HG03159 (cell line): ENCODE measurements around the gene CKMT1A.
A peak's percentile ranks its signal among the peaks of the same experiment; 100 is the strongest.
"Not testable (repeated sequence)": the region's sequence is repeated elsewhere in the genome, so short reads cannot be mapped to it uniquely, and the experiment has no call there.

Experiments
- ATAC-seq: cut with Tn5 transposase; IDR thresholded peaks from one replicate; pipeline ENCODE4 v1.9.1; 2021; ENCODE audit warnings: mild to moderate bottlenecking, moderate library complexity; ENCODE audit not compliant: unreplicated experiment

CKMT1A gene

DNA sequence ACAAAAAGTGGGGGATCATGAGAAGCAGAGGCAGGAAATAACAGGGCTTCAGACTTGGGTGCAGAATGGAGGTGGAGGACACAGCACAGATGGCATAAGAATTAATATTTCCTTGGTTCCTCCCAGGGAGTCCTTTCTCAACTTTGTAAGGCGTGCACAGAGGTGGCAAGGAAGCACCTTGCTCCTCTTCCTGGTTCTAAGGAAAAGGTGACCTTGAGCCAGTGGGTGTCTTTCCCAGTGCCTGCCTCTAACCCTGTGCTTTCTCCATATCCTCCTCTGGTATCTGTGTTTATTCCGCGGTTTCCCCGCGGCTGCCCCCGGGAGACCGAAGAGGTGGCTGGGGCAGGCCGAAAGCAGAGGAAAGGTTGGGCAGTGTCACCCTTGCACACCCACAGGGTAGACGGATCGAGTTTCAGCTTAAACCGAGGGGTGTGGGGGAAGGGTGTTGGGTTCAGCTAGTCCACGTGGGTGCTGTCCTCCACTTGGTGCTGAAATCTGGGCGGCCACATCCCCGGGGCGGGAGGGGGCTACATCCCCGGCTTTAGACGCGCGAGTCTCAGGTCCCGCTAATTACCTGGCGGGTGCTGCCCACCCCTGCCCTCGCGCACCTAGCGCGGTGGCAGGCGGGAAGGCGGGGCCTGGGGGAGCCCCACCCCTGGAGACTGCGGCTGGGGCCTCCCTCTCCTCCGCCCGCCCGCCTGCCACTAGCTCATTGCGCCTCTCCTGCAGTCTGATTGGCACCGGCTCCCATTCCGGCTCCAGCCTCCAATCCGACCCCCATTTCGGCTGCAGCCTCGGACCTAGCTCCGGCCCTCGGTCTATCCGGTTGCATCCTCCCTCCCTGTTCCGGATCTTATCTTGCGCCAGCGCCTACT is at the start of gene CKMT1A:
TSS of gene CKMT1A (plus strand) at position 712 of the 875 bp plus-strand sequence. CDS start 192 bp downstream, outside the sequence.
- not testable (repeated sequence) for ATAC-seq

DNA sequence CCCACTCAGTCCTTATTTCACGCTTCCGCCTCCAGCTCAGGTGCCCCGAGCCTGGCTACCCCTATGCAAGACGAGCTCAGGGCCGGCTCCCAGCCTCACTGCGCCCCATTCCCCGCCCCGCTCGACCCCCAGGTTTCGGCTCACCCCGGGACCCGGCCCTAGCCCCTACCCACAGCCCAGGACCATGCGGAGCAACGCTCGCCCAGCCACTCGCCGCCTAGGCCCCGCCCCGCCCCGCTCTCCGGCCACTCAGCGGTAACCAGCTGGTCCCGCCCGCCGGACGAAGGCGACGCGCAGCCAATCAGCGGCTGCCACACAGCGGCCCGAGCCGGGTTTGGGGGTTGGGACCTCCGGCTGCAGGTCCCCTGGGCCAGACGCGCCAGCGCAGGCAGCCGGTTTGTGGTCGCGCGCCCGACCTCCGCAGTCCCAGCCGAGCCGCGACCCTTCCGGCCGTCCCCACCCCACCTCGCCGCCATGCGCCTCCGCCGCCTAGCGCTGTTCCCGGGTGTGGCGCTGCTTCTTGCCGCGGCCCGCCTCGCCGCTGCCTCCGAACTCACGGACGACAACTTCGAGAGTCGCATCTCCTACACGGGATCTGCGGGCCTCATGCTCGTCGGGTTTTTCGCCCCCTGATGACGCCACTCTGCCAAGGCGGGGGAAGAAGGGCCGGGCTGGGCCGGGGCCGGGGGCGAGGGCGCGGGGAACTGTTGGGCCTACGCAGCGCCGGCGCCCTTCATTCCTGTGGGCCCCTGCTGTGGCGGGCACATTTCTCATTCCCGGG is 44.8 kb upstream of the CKMT1A start, which contains the start of gene CATSPER2:
TSS of gene CATSPER2 (minus strand) at position 196 of the 781 bp plus-strand sequence. CDS start 783 bp downstream, outside the sequence.
- ATAC-seq: no peak

DNA sequence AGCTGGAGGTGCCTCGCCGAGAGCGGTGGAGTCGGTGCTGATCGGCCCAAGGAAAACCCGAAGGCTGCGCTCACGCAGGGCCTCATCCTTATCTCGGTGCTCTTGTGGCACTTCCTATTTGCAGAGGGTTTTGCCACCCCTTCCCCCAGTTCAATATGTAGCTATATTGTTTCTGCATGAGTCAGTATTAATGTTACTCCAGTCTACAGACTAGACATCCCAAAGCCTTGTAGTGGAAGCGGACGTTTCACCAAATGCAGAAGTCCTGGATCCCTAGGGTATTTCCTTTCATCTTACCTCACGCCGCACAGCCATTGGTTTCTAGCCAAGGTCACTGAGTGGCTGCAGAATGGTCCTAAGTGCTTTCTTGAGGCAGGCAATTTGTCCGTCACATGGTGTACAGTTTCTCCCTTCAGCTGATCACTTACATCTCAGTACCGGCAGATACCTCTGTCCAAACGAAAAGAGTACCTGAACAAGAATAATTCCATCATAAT is 44.2 kb upstream of the CKMT1A start:
- not testable (repeated sequence) for ATAC-seq

DNA sequence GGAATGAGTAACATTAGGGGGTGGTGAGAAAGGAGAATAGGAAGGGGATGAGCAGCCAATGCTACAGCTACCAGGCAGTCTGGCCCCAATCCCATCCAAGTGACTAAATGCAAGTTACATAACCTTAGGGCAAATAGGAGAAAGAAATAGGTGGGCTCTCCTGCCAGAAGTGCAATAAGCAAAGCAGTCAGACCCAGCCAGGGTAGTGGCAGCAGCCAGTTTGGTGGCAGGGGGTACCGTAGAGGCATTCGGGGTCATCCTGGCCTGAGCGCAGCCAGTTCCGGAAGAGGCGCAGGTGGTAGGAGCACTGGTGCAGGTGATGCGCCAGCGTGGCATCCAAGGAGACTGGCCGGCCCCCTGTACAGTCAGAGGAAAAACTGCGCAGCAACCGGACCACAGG is 33.9 kb upstream of the CKMT1A start:
- ATAC-seq: not testable (repeated sequence)

DNA sequence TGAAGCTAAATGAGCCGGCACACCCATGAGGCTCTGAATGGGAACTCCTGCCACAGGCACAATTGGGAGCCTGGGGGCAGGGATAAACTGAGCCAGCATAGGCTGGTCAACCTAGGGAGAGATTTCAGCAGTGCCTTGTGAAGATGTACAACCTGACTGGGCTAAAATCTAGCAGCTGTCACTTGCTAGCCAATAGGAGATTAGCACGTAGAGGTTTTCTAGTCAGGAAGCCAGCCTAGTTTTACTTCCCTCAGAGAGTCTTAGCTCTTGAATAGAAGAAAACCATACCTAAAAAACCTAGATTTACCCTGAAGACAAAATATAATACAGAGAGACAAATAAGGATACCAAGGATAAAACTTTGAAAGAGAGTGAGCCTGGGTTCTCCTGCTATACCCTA is 31.4 kb upstream of the CKMT1A start:
- not testable (repeated sequence) for ATAC-seq

DNA sequence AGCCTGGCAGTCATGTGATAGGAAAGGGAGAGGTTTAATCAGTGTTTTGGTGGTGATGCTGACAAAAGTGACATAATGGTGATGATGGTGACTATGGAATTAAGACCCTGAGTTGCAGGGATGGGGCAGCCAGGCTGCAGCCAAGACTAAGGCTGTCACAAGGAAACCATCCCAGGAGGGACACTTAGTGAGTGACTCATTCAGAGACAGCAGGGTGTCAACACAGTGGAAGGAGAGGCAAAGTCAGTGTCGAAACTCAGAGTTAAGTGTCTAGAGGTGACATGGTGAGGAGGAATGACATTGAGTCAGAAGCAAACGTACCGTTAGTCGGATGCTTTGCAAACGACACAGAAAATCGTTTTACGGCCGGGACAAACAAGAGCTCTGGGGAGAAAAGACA is 30.3 kb upstream of the CKMT1A start:
- not testable (repeated sequence) for ATAC-seq

DNA sequence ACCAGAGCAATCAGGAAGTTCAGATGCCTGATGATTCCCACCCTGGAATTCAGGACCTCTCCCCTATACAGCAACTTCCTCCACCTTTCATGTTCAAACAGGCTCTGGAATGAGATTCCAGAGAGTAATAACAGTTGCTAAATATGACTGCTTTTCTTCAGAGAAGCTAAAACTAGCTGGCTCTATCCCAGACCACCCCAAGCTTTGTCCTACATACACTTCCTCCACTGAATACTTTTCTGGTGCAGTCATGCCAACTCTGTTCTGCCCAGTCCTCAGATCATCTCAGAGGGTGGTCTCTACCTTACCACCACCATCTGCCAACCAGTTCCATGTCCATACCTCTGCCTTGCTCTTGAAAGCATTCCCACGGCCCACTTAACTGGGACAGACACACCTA is 27.5 kb upstream of the CKMT1A start:
- ATAC-seq: not testable (repeated sequence)

DNA sequence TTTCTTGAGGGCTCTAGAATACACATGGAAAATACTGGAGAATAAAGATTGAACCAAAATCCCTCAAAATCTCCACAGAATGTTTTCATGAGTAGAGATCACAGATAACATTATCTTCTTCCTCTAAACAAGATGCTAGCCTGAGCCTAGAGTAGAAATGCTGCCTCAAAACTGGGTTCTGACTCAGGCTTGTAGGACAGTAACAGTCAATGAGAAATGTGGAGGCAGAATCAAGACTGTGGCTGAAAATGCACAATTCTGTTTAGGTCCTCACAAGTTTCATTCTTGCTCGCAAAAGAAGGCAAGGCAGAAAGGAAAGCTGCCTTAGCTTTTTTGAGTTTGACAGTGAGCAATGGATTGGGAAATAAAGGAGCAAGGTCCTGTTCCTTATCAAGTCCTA is 19.5 kb upstream of the CKMT1A start:
- ATAC-seq: not testable (repeated sequence)

DNA sequence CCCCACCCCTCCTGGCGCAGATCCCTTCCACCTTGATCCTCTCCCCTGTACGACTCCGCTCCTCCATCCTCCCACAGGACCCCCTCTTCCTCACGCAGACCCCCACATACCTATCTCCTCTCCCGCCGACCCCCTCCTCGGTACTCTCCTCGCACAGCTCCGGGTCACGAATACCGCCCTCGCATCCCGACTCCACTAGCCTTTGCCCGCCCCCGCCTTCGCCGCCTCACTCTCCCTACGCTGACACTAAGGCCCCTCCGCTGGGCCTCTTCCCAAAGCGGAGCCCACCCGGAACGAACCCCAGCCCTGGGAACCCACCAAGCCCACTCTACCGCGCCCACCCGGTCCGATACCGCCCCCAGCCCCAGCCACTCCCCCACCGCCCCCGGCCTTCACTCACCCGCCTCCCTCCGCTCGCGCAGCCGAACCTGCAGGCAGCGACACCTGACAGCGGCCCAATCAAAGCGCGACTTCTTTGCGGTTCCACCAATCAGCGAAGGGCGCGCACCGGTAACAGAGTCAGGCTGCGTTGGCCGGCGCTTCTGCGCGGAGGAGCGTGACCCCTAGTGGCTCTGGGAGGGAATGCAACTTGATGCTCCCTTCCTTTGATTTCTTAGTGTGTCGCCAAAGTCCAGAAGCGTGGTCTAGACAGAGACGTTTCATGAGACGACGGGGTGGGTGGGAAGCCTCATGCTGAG is 3.9 kb upstream of the CKMT1A start:
- peak; percentile 95 for ATAC-seq

DNA sequence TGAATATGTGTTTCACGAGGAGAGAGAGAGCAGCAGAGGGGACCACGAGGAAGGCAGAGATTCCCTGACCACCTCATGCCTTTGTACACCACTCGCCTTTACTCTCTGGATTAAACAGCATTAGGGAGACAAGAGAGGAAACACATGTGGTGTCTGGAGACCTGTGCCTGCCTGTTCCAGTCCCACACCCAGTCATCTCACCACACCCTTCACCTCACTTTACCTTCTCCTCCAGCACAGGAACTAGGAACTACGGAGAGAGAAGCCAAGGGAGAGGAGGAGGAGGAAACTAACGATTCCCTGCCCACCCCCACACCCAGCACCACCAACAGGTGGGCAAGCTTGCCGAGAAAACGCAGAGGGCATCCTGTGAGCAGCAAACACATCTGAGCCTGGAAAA is 980 bp upstream of the CKMT1A start:
- ATAC-seq: not testable (repeated sequence)

DNA sequence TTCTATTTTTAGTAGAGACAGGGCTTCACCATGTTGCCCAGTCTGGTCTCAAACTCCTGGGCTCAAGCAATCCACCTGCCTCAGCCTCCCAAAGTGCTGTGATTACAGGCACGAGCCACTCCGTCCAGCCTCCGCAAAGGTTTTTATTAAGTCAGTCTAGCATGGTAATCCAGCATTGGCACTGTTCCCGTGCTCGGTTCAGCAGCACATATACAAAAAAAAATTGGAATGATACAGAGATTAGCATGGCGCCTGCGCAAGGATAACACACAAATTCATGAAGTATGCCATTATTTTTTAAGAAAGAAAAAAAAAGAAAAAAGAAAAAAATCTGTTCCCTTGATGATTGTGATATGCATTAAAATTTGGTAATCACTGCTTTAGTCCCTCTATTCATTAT is 8.5 kb downstream of the CKMT1A start:
- ATAC-seq: no peak

DNA sequence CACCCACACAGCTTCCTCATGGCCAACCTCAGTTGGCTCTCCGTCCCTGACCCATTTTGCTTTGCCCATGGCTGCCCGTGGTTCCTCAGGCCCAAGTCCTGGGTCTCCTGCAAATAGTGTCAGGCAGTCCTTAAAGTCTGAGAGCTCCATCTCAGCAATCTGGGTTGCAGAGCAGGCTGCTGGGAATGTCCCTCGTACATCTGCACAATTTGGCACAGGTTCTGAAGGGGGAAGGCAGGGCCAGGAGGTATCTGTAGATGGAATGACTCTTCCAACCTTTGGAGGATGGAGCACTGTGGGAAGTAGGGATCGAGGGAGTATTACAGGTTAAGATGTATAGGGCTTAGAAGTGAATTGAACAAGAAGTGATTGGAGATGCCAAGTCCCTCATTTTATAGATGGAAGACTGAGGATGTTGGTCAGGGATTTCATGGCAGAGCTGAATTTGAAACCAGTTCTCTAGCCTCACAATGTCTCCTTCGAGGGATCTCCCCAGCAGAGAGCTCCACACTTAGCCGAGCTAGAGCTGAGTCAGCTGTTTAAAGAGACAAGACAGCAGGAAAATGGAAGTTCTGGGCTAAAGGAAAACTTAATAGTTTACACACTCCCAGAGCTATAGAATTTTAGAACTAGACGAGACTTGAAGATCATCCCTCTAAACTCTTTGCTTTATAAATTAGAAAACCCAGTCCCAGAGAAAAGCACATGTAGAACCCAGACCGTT is 9.2 kb downstream of the CKMT1A start:
- ATAC-seq: no peak

DNA sequence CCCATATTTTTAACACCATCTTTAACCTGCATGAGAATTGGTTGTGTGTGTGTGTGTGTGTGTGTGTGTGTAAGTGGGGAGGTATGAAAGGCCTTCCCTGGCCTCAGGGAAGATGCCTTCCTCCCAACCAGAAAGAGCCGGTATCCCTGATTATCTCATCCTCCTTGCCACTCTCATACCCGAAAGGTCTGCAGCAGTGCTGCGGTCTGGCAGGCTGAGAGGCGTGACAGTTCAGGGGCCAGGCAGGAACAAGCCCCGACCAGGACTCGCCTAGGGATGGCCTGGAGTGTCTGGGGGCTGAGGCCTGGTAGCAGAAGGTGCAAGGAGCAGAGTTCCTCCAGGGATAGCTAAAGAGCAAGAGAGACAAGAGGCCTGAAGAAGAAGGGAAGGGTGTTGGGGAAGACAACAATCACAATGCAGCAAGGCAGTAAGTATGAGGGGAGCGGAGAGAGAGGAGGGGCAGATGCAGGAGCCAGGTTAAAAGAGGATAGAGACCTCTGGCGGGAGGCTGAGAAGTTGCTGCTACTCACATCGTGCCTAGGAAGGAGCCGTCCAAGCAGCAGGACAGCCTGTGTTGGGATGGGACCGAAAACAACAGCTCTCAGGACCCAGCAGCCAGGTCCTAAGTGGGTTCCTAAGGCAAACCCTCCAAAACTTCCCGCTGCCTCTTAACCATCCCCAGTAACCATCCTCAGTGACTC is 16.9 kb downstream of the CKMT1A start:
- ATAC-seq: not testable (repeated sequence)

DNA sequence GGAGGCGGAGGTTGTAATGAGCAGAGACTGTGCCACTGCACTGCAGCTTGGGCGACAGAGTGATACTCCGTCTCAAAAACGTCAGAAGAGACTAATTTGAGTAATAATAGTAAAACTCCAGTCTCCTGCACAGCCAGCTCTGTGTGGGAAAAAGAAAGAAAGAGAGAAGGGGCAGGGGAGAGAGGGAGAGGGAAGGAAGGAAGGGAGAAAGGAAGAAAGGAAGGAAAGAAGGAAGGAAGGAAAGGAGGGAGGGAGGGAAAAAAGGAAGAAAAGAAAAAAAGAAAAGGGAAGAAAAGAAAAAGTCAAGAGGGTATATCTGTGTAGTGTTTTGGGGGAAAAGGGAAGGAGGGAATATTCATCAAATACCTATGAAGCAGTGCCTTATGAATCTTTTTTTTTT is 29.5 kb downstream of the CKMT1A start:
- no peak for ATAC-seq

DNA sequence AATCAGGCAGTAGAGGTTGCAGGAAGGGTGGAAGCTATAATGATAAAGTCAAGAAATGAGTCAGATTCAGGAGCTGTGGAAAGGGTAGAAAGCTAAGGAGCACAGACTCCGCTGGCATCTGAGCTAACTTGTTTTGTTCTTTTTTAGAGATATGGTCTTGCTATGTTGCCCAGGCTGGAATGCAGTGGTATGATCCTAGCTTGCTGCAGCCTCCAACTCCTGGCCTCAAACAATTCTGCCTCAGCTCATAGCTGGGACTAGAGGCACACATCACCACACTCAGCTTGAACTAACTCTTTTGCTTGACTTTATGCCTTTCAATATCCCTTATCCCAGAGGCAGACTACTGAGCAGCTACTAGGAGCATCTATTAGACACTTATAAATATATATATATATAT is 32.6 kb downstream of the CKMT1A start:
- ATAC-seq: not testable (repeated sequence)

DNA sequence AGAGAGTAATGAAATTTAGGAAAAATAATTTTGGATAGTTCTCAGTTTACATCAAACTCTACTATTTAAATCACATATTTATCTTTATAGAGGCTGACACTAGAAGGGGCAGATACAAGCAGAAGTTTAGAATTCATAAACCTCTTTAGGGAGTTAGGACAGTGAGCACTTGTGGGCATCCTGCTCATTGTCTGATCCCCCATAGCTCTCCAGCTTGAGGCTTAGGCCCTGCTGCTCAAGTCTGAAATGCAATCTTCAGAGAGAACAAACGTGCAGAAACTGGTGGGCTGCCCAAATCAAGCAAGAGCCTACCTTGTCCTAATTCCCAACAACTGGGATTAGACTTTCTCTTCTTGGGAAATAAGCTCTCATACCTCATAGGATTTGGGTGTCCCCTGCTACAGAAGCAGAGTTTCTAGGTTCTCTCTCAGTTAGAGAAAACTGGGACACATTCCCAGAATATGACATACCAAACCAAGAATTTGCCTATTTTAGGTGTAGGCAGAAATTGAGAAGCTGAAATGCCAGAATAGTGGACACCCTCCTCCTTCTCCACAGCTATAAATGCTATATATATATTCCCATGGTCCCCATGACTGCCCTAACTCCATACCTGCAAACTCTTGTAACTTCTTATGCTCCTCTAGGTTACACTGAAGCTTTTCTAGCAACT is 34.5 kb downstream of the CKMT1A start:
- not testable (repeated sequence) for ATAC-seq

DNA sequence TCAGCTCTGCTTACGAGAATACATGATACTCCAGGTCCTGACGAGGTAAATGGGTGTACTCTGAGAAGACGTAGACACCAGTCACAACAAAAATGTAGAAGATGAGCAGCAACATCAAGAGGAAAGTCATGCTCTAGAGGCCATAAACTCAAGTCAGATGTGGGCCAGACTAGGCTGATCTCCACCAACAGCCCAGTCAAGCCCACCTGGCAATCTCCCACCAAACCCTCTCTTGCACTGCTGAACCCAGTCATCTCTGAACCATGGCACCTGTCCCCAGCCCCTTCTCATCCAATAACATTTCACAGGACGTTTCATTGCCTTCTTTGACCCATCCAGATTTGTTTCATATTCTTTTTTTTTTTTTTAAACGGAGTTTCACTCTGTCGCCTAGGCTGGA is 41.8 kb downstream of the CKMT1A start:
- ATAC-seq: no peak

DNA sequence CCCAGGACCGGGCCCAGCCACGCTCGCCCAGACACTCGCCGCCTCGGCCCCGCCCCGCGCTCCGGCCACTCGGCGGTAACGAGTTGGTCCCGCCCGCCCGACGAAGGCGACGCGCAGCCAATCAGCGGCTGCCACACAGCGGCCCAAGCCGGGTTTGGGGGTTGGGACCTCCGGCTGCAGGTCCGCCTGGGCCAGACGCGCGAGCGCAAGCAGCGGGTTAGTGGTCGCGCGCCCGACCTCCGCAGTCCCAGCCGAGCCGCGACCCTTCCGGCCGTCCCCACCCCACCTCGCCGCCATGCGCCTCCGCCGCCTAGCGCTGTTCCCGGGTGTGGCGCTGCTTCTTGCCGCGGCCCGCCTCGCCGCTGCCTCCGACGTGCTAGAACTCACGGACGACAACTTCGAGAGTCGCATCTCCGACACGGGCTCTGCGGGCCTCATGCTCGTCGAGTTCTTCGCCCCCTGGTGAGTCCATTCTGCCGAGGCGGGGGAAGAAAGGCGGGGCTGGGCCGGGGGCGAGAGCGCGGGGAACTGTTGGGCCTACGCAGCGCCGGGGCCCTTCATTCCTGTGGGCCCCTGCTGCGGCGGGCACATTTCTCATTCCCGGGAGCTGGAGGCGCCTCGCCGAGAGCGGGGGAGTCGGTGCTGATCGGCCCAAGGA is 52.7 kb downstream of the CKMT1A start, which contains the start of gene PDIA3:
TSS of gene PDIA3 (plus strand) at position 194 of the 658 bp plus-strand sequence. CDS start at position 296, 102 bp downstream.
- ATAC-seq: peak; percentile 73
